K562 (cell line): ENCODE results near the gene ANKEF1. TPM values are rescaled to one million over a fixed set of nuclear protein-coding genes. Genes with fewer than 3 reads are reported as not detected.

Experiments
- ATAC-seq: fragments of 200-7000 bp; cut with Tn5 transposase; 3 replicates; pipeline ENCODE4 v1.9.1; 2020; ENCODE audit warnings: moderate library complexity
- BruUV-seq: library from RNA; stranded (reverse); fragments of 400-500 nt; replicated peaks from 2 replicates; lab custom pipeline; 2021; lab: Mats Ljungman, UMichigan
- CTCF ChIA-PET: fragments of 300-600 bp; formaldehyde crosslinking; extraction: SDS; loops from one replicate; lab custom pipeline; 2021; ENCODE audit warnings: low intra/inter-chr PET ratio; lab: Yijun Ruan, JAX
- POLR2A ChIA-PET: fragments of 300-600, 350-650 bp; sonication (Branson Sonifier 250); formaldehyde crosslinking; extraction: SDS; loops from one replicate; lab custom pipeline; 2021; ENCODE audit warnings: antibody characterized with exemption, inconsistent platforms; lab: Yijun Ruan, JAX
- DNase-seq, 4 experiments: peaks; one replicate each; pipeline versions ENCODE4 v3.0.0 to v3.0.0-alpha.2; 2011 to 2018; ENCODE audit warnings: low spot score in 3 of 4, mixed read lengths in 3 of 4; ENCODE audit errors: extremely low read depth in 1 of 4
- FAIRE-seq: peaks from 2 replicates; lab custom pipeline; 2011; peaks lifted over from hg19 to GRCh38; lab: Jason Lieb, UNC
- H2AFZ ChIP-seq: 2 replicates; pipeline ENCODE4 v1.6.0; 2011; ENCODE audit warnings: low read depth, low read length, control low read depth, inconsistent platforms
- H3K27ac ChIP-seq: fragments of 200-600 bp; 3 replicates; pipeline ENCODE4 v1.8.0; 2011; ENCODE audit warnings: low read depth, mild to moderate bottlenecking, control low read depth, inconsistent platforms, low read length, moderate library complexity, mixed read lengths; ENCODE audit errors: extremely low read depth
- H3K27me3 ChIP-seq, 2 experiments: fragments of 300-600 bp in 1 of 2; 2 replicates in 1 of 2; 3 replicates in 1 of 2; pipeline versions ENCODE4 v1.6.0 to v1.8.0; 2011; ENCODE audit warnings: inconsistent platforms in 2 of 2, low read length in 2 of 2, mild to moderate bottlenecking in 1 of 2, mixed read lengths in 1 of 2, moderate library complexity in 1 of 2; ENCODE audit not compliant: control insufficient read depth in 2 of 2, insufficient read depth in 2 of 2
- H3K36me3 ChIP-seq: fragments of 300-600 bp; 3 replicates; pipeline ENCODE4 v1.8.0; 2011; ENCODE audit warnings: mild to moderate bottlenecking, low read length, inconsistent platforms; ENCODE audit not compliant: control insufficient read depth, insufficient read depth
- H3K4me1 ChIP-seq, 2 experiments: fragments of 200-600 bp in 1 of 2; replicated peaks in 1 of 2; 2 replicates in 1 of 2; 3 replicates in 1 of 2; pipeline versions ENCODE4 v1.5.1 to v1.8.0; 2011; ENCODE audit warnings: inconsistent platforms in 2 of 2, low read length in 2 of 2, mild to moderate bottlenecking in 1 of 2, mixed read lengths in 1 of 2, moderate library complexity in 1 of 2; ENCODE audit not compliant: control insufficient read depth in 2 of 2, insufficient read depth in 2 of 2
- H3K4me2 ChIP-seq: 2 replicates; pipeline ENCODE4 v1.6.1; 2011; ENCODE audit warnings: low read length, control low read depth, inconsistent platforms, mixed read lengths; ENCODE audit not compliant: insufficient read depth
- H3K4me3 ChIP-seq: fragments of 200-600 bp; sonication (generic), shearing (Covaris generic); 2 replicates; pipeline ENCODE4 v1.5.1; 2016; ENCODE audit warnings: control low read depth, inconsistent platforms
- H3K79me2 ChIP-seq: fragments of 200-600 bp; 3 replicates; pipeline ENCODE4 v1.8.0; 2011; ENCODE audit warnings: low read length, inconsistent platforms; ENCODE audit not compliant: control insufficient read depth, insufficient read depth
- H3K9ac ChIP-seq, 2 experiments: 2 replicates each; pipeline versions ENCODE4 v1.6.0 to v1.6.1; 2011; ENCODE audit warnings: low read depth in 2 of 2, low read length in 2 of 2, control low read depth in 1 of 2, inconsistent platforms in 1 of 2, mild to moderate bottlenecking in 1 of 2, mixed read lengths in 1 of 2; ENCODE audit not compliant: insufficient read depth in 1 of 2
- H3K9me1 ChIP-seq: one replicate; pipeline ENCODE4 v1.6.0; 2011; ENCODE audit warnings: inconsistent platforms, mild to moderate bottlenecking, low read length, moderate library complexity; ENCODE audit not compliant: control insufficient read depth, insufficient read depth
- H3K9me3 ChIP-seq: replicated peaks from 2 replicates; pipeline ENCODE4 v1.5.1; 2011; ENCODE audit warnings: low read depth, low read length, inconsistent platforms; ENCODE audit not compliant: control insufficient read depth, insufficient read depth
- H4K20me1 ChIP-seq: replicated peaks from 2 replicates; pipeline ENCODE4 v1.6.1; 2011; ENCODE audit warnings: low read length, inconsistent platforms, mixed read lengths; ENCODE audit not compliant: control insufficient read depth, insufficient read depth
- BMI1 ChIP-seq: fragments of 150-350 bp; IDR thresholded peaks from 2 replicates; pipeline ENCODE4 v1.6.1; 2014; ENCODE audit warnings: low read length
- CBFA2T2 ChIP-seq: fragments of 450-650 bp; conservative IDR thresholded peaks from 2 replicates; pipeline ENCODE4 v1.6.1; 2017; ENCODE audit warnings: mild to moderate bottlenecking
- CBFB ChIP-seq: sonication (generic); formaldehyde crosslinking; IDR thresholded peaks from 2 replicates; pipeline ENCODE4 v1.4.0; 2020; ENCODE audit warnings: mild to moderate bottlenecking, missing genetic modification reagents
- CREB5 ChIP-seq: fragments of 250-450 bp; sonication (Bioruptor Pico); IDR thresholded peaks from 2 replicates; pipeline ENCODE4 v1.5.0; 2020; ENCODE audit warnings: mild to moderate bottlenecking
- E2F5 ChIP-seq: sonication (generic); formaldehyde crosslinking; IDR thresholded peaks from 2 replicates; pipeline ENCODE4 v1.8.0; 2022; ENCODE audit warnings: mild to moderate bottlenecking, missing genetic modification reagents
- GMEB1 ChIP-seq: fragments of 250-450 bp; sonication (Bioruptor Pico); IDR thresholded peaks from 2 replicates; pipeline ENCODE4 v1.4.0; 2020; ENCODE audit warnings: mild to moderate bottlenecking
- HMBOX1 ChIP-seq: sonication (generic); IDR thresholded peaks from 2 replicates; pipeline ENCODE4 v1.6.1; 2016
- IRF9 ChIP-seq: fragments of 450-650 bp; IDR thresholded peaks from 2 replicates; pipeline ENCODE4 v1.6.1; 2016; ENCODE audit warnings: missing biosample characterization, missing genetic modification characterization
- RBM34 ChIP-seq: fragments of 200-400 bp; formaldehyde crosslinking; IDR thresholded peaks from 2 replicates; pipeline ENCODE4 v1.6.1; 2018; ENCODE audit warnings: low read length, borderline replicate concordance; ENCODE audit not compliant: insufficient read depth
- RFX7 ChIP-seq: fragments of 250-450 bp; sonication (Bioruptor Pico); IDR thresholded peaks from 2 replicates; pipeline ENCODE4 v1.5.1; 2021; ENCODE audit warnings: mild to moderate bottlenecking
- RUNX1 ChIP-seq: sonication (generic); IDR thresholded peaks from 2 replicates; pipeline ENCODE4 v1.6.1; 2016; ENCODE audit warnings: antibody characterized with exemption, low read depth
- SMARCC2 ChIP-seq: fragments of 450-650 bp; IDR thresholded peaks from 2 replicates; pipeline ENCODE4 v1.6.1; 2017; ENCODE audit warnings: antibody characterized with exemption, moderate library complexity, mild to moderate bottlenecking, low read depth
- SUPT5H ChIP-seq: fragments of 450-650 bp; IDR thresholded peaks from 2 replicates; pipeline ENCODE4 v1.6.1; 2016
- TAF7 ChIP-seq: fragments of 450-650 bp; IDR thresholded peaks from 2 replicates; pipeline ENCODE4 v1.6.1; 2016; ENCODE audit warnings: missing genetic modification characterization, missing compliant biosample characterization
- TARDBP ChIP-seq: fragments of 450-650 bp; IDR thresholded peaks from 2 replicates; pipeline ENCODE4 v1.6.1; 2016
- TCF3 ChIP-seq: sonication (generic); formaldehyde crosslinking; IDR thresholded peaks from 2 replicates; pipeline ENCODE4 v1.4.0; 2020; ENCODE audit warnings: mild to moderate bottlenecking, missing genetic modification reagents
- TEAD2 ChIP-seq: fragments of 450-650 bp; IDR thresholded peaks from 2 replicates; pipeline ENCODE4 v1.6.1; 2016; ENCODE audit warnings: missing genetic modification characterization, control low read depth, missing compliant biosample characterization
- ZNF436 ChIP-seq: fragments of 250-450, 450-650 bp; sonication (Bioruptor Pico); formaldehyde crosslinking; IDR thresholded peaks from 2 replicates; pipeline ENCODE4 v1.7.0; 2020; ENCODE audit warnings: mild to moderate bottlenecking
- ZNF699 ChIP-seq: fragments of 250-450 bp; sonication (Bioruptor Pico); IDR thresholded peaks from 2 replicates; pipeline ENCODE4 v1.8.0; 2021; ENCODE audit warnings: mild to moderate bottlenecking, moderate library complexity; ENCODE audit not compliant: insufficient replicate concordance
- ZSCAN32 ChIP-seq: fragments of 450-650 bp; formaldehyde crosslinking; IDR thresholded peaks from 2 replicates; pipeline ENCODE4 v1.4.0; 2020; ENCODE audit warnings: mild to moderate bottlenecking, moderate library complexity
- WGBS: fragments of 100-300 bp; shearing (Covaris generic); methylation state at CpG from one replicate; pipeline ENCODE4 v1.1.6; 2016; ENCODE audit warnings: low coverage, mixed read lengths; ENCODE audit not compliant: insufficient coverage; ENCODE audit errors: missing lambda C conversion rate; 5-methylcytosine and 5-hydroxymethylcytosine counted together
- in situ Hi-C: fragments of 300-500 bp; cut with MboI; formaldehyde crosslinking; loops from 4 replicates; pipeline ENCODE4 v1.15.0; 2018; ENCODE audit warnings: inconsistent platforms, mixed read lengths
- intact Hi-C: fragments of 100-400 bp; cut with micrococcal nuclease; formaldehyde crosslinking; loops from 2 replicates; pipeline ENCODE4 v1.14.2; 2022
- polyA plus RNA-seq, 8 experiments: library from polyadenylated mRNA; depleted of rRNA in 4 of 8; stranded (reverse) in 5 of 8; unstranded in 3 of 8; fragments of >200 nt; fragmentation: Nextera tagmentation in 2 of 8; fragmentation: Illumina TruSeq in 1 of 8; extraction: Ambion mirVana in 2 of 8; extraction: Trizol in 1 of 8; gene quantifications; 2 replicates each; pipeline versions ENCODE4 v1.2.1 to v1.2.3, GENCODE V29; 2011 to 2014; ENCODE audit warnings: inconsistent platforms in 1 of 8, missing spikeins in 1 of 8
- total RNA-seq, 7 experiments: library from RNA; depleted of rRNA in 6 of 7; stranded (reverse); fragments of >200 nt in 6 of 7; fragmentation: Illumina TruSeq in 2 of 7; extraction: Trizol in 2 of 7; gene quantifications; 2 replicates each; pipeline versions ENCODE4 v1.2.1 to v1.2.3, GENCODE V29; 2011 to 2021; ENCODE audit warnings: low replicate concordance in 1 of 7

The ANKEF1 gene
- total and polyA plus RNA-seq, 9 of the 15 experiments (the other 6 are each of a cell fraction or from before 2014, with no cell fraction given): 0.35 to 2.1 (median 1.7) TPM

GRCh38 chr20:10007747-10008146 is 27.0 kb upstream of the ANKEF1 start:
- in situ Hi-C loops: no loop called here
- Histone ChIP-seq H2AFZ (no peak overlapping the region), H3K4me2 (no peak overlapping the region), H3K9me1 (no peaks in the 10 kb centered on the region), H3K27ac (no peak overlapping the region), H3K27me3 (no peaks in the 10 kb centered on the region), H4K20me1 (no peaks in the 10 kb centered on the region), H3K4me3 (no peak overlapping the region), H3K9ac (no peak overlapping the region), H3K9me3 (no peaks in the 10 kb centered on the region), H3K4me1 (peaks cover 0 to 2% of the 10 kb centered on the region in 2 experiments; a peak in 1 of 5 replicates), H3K36me3 (no peaks in the 10 kb centered on the region), H3K79me2 (no peaks in the 10 kb centered on the region)
- POLR2A ChIA-PET: no interaction called here
- DNase-seq: peak in 1 of 4 experiments; percentile 17
- 6% methylated on average over 5 of the region's 5 CpGs for WGBS
- ATAC-seq: peak; percentile 47; the same call in 1 of the 3 replicates
- BruUV-seq: no TSS peak
- CTCF ChIA-PET: no interaction called here
- FAIRE-seq: no peak
- intact Hi-C loops: no loop called here
- TF ChIP-seq BMI1: no peak
- no peak for TF ChIP-seq SUPT5H
- TF ChIP-seq RBM34: no peak
- 0 out of 2 replicates have a peak, but pooled peaks have one; percentile 23 for TF ChIP-seq HMBOX1
- TF ChIP-seq RFX7 (CRISPR knock-in tag): no peak
- 0 out of 2 replicates have a peak, but pooled peaks have one; percentile 6 for TF ChIP-seq CBFA2T2
- no peak for TF ChIP-seq SMARCC2
- no peak for TF ChIP-seq TARDBP
- TF ChIP-seq ZNF436: no peak
- TF ChIP-seq E2F5: no peak
- TF ChIP-seq GMEB1: no peak
- no peak for TF ChIP-seq RUNX1
- TF ChIP-seq IRF9 (tag): no peak
- TF ChIP-seq CREB5 (CRISPR knock-in tag): no peak
- no peak for TF ChIP-seq ZSCAN32 (CRISPR knock-in tag)
- TF ChIP-seq TEAD2: no peak
- TF ChIP-seq TCF3 (CRISPR knock-in tag): 0 out of 2 replicates have a peak, but pooled peaks have one; percentile 15
- TF ChIP-seq ZNF699 (CRISPR knock-in tag): no peak
- no peak for TF ChIP-seq CBFB (CRISPR knock-in tag)
- no peak for TF ChIP-seq TAF7 (tag)
